ENCODE measurements around the gene ZNF341.
"Not testable (repeated sequence)": the region's sequence is repeated elsewhere in the genome, so short reads cannot be mapped to it uniquely, and the experiment has no call there.

ZNF341 gene

DNA sequence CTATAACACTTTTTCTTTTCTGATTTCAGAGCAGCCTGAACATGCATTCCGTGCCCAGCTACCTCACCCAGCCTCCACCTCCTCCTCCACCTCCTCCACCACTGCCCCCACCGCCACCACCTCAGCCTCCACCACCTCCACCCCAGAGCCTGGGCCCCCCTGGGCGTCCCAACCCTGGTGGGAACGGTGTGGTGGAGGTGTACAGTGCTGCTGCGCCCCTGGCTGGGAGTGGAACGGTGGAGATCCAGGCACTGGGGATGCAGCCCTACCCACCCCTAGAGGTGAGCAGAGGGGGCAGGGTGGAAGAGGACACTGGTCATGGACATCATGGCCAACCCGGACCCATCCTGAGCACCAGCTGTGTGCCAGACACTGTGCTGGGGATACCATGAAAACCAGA lies 21.3 kb downstream of the ZNF341 start:
- no peak for DNase-seq (ENCODE audit: extremely low spot score)
- CTCF ChIA-PET: interaction anchor here (0.9 to 1.7 kb wide), 3 partner anchors 11 to 20 kb away, joined by 3 to 4 read pairs (median 3); no protein-coding TSS in a partner anchor
- POLR2A ChIA-PET: no interaction called here
- TF ChIP-seq, protein P1, sequence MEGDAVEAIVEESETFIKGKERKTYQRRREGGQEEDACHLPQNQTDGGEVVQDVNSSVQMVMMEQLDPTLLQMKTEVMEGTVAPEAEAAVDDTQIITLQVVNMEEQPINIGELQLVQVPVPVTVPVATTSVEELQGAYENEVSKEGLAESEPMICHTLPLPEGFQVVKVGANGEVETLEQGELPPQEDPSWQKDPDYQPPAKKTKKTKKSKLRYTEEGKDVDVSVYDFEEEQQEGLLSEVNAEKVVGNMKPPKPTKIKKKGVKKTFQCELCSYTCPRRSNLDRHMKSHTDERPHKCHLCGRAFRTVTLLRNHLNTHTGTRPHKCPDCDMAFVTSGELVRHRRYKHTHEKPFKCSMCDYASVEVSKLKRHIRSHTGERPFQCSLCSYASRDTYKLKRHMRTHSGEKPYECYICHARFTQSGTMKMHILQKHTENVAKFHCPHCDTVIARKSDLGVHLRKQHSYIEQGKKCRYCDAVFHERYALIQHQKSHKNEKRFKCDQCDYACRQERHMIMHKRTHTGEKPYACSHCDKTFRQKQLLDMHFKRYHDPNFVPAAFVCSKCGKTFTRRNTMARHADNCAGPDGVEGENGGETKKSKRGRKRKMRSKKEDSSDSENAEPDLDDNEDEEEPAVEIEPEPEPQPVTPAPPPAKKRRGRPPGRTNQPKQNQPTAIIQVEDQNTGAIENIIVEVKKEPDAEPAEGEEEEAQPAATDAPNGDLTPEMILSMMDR (IDR thresholded peaks at IDR 0.05; ENCODE audit: control extremely low read depth, extremely low read depth, low read depth, missing control alignments): no peak

DNA sequence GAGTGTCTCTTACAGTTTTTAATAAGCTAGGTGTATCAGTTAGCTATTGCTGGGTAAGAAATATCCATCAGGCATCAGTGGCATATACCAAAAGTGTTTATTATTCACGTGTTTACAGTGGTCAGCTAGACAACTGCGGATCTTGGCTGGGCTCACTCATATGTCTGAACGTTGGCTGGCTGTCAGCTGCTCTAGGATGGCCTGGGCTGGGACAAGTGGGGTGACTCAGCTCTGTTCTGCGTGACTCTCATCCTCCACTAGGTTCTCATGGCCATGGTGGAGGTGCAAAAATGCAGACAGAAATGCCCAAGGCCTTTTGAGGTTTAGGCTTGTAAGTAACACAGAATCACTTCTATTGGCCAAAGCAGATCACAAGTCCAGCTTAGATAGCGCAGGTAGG lies 22.0 kb downstream of the ZNF341 start:
- DNase-seq (ENCODE audit: extremely low spot score): no peak
- TF ChIP-seq, protein P1 (IDR thresholded peaks at IDR 0.05; ENCODE audit: control extremely low read depth, extremely low read depth, low read depth, missing control alignments): no peak
- ChIA-PET POLR2A (no interaction called here), CTCF (interaction anchor here (0.9 to 1.8 kb wide), 4 partner anchors 10 to 40 kb away, joined by 3 to 4 read pairs (median 4); no protein-coding TSS in a partner anchor)

DNA sequence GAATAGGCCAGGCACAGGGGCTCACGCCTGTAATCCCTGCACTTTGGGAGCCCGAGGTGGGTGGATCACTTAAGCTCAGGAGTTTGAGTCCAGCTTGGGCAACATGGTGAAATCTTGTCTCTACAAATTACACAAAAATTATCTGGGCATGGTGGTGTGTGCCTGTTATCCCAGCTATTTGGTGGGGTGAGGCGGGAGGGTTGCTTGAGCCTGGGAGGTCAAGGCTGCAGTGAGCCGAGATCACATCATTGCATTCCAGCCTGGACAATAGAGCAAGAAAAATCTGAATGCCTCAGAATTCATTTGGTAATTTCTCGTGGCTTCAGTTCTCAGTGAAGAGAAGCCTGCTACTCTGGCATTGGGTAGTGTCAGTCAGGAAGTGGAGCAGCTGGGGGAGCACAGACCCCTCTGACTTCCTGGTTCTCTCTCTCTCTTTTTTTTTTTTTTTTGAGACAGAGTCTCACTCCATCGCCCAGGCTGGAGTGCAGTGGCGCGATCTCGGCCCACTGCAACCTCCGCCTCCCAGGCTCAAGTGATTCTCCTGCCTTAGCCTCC lies 24.2 kb downstream of the ZNF341 start:
- DNase-seq (ENCODE audit: extremely low spot score); POLR2A ChIA-PET; CTCF ChIA-PET: not testable (repeated sequence)

DNA sequence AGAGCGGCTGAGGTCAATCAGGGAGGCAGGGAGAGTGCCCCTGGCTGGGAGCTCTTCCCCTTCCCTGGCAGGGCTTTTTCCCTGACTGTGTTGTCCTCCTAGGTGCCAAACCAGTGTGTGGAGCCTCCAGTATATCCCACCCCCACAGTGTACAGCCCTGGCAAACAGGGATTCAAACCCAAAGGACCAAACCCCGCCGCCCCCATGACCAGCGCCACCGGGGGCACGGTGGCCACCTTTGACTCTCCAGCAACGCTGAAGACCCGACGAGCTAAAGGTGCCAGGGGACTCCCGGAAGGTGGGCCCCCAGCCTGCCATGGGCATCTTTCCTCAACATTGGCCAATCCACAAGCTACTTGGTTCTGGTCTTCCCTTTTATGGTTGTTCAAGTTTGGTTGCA lies 25.2 kb downstream of the ZNF341 start:
- ChIA-PET POLR2A (no interaction called here), CTCF (interaction anchor here (1.2 kb wide), 1 partner anchor 15 kb away, joined by 4 read pairs; no protein-coding TSS in a partner anchor)
- TF ChIP-seq, protein P1 (IDR thresholded peaks at IDR 0.05; ENCODE audit: control extremely low read depth, extremely low read depth, low read depth, missing control alignments): no peak
- DNase-seq (ENCODE audit: extremely low spot score): no peak

DNA sequence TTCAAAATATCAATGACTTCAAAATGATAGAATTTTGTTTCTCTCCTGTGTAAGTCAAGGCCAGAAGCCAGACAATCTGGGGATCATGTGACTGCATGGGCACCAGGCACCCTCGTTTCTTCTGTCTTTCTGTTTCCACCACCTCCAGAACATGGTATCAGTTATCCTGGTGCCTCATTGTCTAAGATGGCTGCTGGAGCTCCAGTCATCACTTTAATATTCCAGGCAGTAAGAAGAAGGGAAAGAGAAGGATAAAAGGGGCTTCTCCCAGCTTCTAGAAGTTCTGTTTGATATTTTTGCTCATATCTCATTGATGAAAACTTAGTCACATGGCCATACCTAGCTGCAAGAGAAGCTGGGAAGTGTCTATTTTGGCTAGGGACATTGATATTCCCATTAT lies 25.7 kb downstream of the ZNF341 start:
- CTCF ChIA-PET: interaction anchor here (1.2 kb wide), 1 partner anchor 16 kb away, joined by 4 read pairs; no protein-coding TSS in a partner anchor
- no peak for DNase-seq (ENCODE audit: extremely low spot score)
- POLR2A ChIA-PET: no interaction called here
- TF ChIP-seq, protein P1 (IDR thresholded peaks at IDR 0.05; ENCODE audit: control extremely low read depth, extremely low read depth, low read depth, missing control alignments): no peak

DNA sequence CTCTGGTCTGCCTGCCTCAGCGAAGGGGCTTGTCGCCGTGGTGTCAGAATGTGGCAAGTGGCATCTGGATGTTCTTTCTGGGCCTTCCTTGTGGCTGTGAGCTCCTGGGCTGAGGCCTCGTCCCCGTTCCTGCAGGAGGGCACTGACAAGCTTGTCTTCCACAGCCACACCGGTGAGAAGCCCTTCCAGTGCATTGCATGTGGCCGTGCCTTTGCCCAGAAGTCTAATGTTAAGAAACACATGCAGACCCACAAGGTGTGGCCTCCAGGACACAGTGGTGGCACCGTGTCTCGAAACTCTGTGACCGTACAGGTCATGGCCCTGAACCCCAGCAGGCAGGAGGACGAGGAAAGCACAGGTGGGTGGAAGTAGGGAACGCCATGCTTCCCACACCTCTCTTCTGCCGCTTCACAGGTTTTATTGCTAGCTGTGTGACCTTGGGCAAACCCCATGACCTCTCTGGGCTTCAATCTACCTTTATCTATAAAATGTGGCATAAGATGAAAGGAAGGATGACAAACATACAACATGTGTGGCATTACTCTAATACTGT lies 30.0 kb downstream of the ZNF341 start:
- POLR2A ChIA-PET: no interaction called here

DNA sequence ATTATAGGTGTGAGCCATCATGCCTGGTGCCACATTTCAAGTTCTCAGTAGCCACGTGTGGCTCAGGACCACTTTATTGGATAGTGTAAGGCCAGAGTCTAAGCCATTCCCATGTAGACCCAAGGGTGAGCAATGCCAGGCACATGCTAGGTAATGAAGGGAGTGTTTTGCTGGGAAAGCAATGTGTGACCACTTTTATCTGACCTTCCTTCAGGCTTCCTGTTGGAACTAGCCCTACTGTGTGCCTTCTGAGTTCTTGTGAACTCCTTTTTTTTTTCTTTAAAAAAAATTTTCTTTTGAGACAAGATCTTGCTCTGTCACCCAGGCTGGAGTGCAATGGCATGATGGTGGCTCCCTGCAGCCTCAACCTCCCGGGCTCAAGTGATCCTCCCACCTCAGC lies 33.3 kb downstream of the ZNF341 start:
- no peak for DNase-seq (ENCODE audit: extremely low spot score)
- TF ChIP-seq, protein P1 (IDR thresholded peaks at IDR 0.05; ENCODE audit: control extremely low read depth, extremely low read depth, low read depth, missing control alignments): no peak
- ChIA-PET POLR2A (no interaction called here), CTCF (no interaction called here)

More for the DNA sequence above, 30.0 kb downstream of the ZNF341 start:
- no peak for DNase-seq (ENCODE audit: extremely low spot score)
- TF ChIP-seq, protein P1 (IDR thresholded peaks at IDR 0.05; ENCODE audit: control extremely low read depth, extremely low read depth, low read depth, missing control alignments): no peak
- CTCF ChIA-PET: interaction anchor here (1.5 kb wide), 1 partner anchor 30 kb away, joined by 3 read pairs; no protein-coding TSS in a partner anchor
